HG02970 (cell line): ENCODE data around the gene EML2.
A peak's percentile ranks its signal among the peaks of the same experiment; 100 is the strongest.
"Not testable (repeated sequence)": the region's sequence is repeated elsewhere in the genome, so short reads cannot be mapped to it uniquely, and the experiment has no call there.

Source experiments
- ATAC-seq: cut with Tn5 transposase; IDR thresholded peaks from one replicate; pipeline ENCODE4 v1.9.1; 2021; ENCODE audit warnings: mild to moderate bottlenecking, moderate library complexity, moderate number of reproducible peaks; ENCODE audit not compliant: unreplicated experiment, low FRiP score

EML2 gene

GRCh38 chr19:45655073-45655472 is 15.9 kb upstream of the EML2 start:
- no peak for ATAC-seq

- ATAC-seq: no peak
Measured at GRCh38 chr19:45653634-45654033, 14.4 kb upstream of the EML2 start.

GRCh38 chr19:45650722-45651121 is 11.5 kb upstream of the EML2 start:
- no peak for ATAC-seq

DNA sequence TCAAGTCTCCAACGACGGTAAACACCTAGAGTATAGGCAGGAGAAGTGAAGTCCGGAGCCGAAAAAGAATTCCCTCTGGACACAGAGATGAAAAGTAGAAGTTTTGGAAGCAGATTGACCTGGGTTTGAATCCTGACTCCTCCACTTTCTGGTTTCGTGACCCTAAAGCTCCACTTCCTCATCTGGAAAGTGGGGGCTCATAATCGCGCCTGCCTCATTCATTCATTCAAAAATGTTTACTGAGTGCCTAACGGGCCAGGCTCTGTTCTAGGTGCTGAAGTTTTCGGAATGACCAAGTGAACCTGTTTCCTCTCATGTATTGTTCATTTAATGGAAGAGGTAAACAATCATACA is 7.1 kb upstream of the EML2 start:
- no peak for ATAC-seq

DNA sequence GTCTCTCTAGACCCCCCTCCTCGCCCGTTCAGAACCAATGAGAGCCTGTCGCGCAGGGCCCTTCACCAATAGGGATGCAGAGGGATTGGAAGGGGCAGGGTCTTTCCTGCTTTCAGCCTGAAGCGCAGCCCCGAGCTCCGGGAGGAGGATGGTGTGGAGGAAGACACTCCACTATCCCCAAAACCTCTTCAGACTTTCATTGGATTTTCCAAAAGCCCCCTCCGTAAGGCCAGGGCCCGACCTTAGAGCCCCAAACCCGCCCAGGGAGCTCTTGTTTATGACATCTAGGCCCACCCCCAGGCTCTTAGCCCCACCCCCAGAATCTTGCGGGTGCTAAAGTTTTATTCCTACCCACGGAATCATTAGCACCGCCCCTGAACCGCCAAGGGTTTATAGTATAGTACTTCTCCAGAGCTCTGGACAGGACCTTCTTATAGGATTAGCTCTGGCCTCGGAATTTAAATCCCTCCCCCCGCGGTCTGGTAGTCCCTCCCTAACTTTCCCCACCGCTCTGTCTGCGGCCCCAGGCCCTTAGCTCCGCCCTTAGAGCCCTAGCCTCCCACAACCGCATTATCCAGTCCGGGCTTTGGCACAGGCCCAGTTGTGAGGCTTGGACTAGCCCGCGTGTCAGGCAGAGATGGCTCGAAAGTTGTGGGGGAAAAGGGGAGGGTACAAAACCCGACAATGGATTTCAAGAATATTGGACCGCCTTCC is 6.6 kb upstream of the EML2 start:
- no peak for ATAC-seq

DNA sequence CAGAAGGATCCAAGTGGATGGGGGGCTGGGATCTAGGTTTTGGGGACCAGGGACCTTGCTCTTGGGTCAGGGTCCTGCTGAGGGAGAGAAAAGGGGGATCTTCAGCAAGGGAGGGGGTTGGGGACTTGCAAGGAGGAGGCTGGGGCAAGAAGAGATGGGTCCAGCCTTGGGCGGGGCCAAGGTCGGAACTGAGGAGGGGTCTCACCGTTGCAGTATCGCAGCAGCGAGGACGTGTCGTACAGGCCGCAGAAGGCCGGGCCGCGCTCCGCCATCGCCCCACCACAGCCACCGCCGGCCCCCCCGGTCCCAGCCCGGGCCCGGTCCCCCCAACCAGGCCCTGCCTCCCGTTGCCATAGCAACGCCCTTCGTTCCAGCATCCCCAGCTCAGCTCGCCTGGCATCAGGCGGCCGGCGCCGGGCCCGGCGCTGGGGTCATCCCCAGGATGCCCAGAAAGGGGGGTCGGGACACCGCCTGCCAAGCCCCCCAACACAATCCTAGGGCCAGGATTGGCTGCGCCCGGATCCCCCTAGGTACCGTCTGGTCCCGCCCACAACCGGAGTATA is 6.0 kb upstream of the EML2 start:
- ATAC-seq: no peak

GRCh38 chr19:45643927-45644771 is 5.0 kb upstream of the EML2 start:
- ATAC-seq: no peak

DNA sequence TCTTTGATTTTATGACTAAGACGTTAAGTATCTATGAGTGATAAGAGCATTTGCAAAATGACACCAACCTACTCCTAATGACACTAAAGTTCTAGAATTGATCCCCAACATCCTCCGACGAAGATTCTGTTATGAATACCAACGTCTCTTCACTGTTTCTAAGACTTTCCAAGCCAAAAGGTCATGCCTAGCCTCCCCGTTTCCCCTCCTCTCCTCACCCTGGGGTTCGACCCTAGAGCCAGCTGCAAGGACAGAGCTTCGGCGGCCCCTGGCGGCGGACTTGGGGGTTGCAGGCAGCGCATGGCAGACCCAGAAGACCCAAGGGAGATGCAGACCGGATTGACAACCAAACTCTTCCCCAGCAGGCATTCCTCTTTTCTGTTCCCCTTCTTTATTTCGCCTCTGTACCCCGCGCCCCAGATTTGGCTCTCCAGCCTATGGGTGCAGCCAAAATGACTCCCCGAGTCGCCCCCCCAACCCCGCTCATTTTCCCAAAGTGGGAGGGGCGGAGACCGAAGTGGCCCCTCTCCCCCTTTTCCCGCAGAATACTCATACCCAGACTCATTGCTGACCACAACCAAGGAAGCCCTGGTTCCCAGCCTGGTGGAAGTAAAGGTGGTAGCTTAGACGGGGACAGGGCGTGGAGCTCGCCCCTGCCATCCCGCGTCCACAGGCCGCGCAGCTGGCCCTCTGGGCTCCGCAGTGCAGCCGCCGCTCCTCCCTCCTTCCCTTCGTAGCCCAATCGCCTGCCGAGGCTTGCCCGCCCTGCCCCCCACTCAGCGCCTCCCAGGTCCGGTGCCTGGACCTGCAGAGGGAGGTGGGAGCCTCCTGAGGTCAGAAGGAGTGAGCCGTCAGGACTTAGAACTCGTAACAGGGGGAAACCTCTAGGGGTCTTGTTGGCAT is 4.1 kb upstream of the EML2 start:
- ATAC-seq: peak; percentile 27

DNA sequence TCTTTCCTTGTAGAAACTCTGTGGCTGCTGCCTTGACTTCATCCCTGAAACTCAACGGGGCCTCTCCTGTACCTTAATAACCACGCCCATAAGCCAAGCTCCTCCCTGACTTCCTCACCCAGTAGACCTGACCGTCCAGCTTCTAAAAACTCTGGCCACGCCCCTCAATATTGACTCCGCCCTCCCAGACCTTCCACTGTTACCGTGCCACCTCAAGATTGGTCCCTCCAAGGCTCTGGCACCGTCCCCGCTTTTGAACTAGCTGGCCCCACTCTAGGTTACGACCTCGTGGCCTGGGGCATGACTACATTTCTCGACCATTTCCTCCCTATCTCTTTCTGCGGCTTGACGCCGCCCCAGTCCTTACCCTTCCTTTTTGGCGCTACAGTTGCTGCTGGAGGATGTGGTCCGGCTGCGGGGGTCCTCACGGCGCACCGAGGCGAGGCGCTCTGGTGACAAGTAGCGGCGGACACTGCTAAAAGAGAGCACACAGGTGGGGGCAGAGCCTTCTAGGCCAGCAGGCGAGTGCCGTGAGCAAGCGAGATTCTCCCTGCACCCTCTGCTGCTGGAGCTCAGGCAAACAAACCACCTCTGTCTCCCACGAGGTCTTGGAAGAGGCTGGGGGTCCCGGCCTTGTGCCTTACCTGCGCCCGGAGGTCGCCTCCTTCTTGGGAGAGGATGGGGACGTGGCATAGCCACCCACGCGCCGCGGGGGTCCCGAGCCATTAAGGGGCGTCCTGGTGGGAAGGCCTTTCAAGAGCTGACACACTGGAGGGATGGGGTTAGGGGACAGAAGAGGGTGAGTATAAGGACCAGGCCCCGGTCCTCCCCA is 2.3 kb upstream of the EML2 start:
- ATAC-seq: peak; percentile 31

DNA sequence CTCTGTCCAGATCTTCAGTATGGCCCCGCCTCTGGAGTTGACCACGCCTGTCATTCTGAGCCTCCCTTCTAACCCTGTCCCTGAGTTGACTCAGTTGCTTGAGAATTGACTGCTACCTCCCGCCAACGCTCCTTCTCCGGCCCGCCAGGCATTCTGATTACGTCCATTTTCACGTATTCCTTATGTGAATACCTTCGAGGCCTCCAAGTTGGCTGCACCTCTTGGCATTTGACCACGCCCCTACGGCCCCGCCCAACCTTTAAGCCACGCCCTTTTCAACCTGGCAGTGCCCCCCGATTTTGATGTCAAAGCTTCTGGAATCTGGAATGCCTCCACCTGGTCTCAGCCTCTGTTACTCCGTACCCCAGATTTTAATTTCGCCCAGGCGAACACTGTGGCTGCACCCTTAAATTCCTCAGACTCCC is 1.7 kb upstream of the EML2 start:
- no peak for ATAC-seq

- no peak for ATAC-seq
Measured at GRCh38 chr19:45637890-45638667, 1.1 kb downstream of the EML2 start.

DNA sequence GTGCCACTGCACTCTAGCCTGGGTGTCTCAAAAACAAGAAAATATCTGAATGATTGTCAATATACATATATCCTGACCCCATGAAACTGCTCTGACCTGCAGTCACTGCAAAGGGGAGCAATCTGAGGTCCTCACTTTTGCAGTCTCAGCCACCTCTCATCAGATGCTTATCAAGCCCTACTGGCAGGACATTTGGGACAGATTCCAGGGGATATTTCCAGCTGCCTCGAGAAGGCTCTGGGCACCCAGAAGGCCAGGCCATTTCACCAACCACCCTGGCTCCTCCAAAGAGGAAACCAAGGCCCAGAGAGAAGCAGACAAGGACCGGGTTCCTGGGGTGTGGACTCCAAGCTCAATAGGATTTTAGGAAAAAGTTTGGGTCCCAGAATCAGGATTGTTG is 2.3 kb downstream of the EML2 start:
- ATAC-seq: no peak

- ATAC-seq: no peak
Measured at GRCh38 chr19:45636275-45636674, 2.9 kb downstream of the EML2 start.

GRCh38 chr19:45632468-45633196 is 6.6 kb downstream of the EML2 start:
- ATAC-seq: no peak

DNA sequence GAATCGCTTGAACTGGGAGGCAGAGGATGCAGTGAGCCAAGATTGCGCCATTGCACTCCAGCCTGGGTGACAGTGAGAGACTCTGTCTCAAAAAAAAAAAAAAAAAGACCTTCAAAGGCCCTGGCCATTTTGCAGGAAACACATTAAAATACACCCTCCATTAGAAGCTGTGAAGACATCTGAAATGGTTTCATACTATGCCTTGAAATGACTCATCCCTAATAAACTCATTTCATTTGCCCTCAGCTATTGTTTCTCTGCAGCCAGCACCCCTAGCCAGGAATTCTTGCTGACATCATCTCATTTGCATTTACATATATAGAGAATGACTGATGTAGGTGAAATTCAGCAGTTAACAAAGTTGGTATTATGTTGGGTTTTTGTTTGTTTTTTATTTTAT is 8.7 kb downstream of the EML2 start:
- no peak for ATAC-seq

- ATAC-seq: no peak
Measured at GRCh38 chr19:45629704-45630103, 9.5 kb downstream of the EML2 start.

- ATAC-seq: not testable (repeated sequence)
Measured at GRCh38 chr19:45628219-45628618, 11.0 kb downstream of the EML2 start.

DNA sequence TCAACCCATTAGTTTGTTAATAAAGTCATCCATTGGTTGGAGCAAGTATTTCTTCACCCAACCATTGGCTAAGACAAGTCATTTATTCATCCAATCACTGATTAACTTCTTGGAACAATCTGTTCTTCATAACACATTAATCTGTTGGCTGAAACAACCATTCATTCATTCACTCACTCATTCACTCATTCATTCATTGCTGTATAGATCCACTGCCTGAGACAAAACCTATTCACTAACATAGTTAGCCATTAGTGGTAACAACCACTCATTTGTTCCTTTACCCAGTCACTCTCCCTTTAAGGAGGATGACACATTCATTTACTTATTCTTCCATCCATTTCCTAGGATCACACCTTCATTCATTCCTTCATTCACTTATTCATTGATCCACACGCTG is 15.2 kb downstream of the EML2 start:
- no peak for ATAC-seq
